Fibroblast of pulmonary artery (primary cell): ENCODE results near the gene ARHGAP10.

Experiments used
- DNase-seq: peaks from one replicate; pipeline ENCODE4 v3.0.0-alpha.2; 2010; ENCODE audit warnings: low read depth
- H3K4me3 ChIP-seq: replicated peaks from 2 replicates; pipeline ENCODE4 v1.5.1; 2011; ENCODE audit warnings: low read depth, mild to moderate bottlenecking, control low read depth, low read length, moderate library complexity
- CTCF ChIP-seq: IDR thresholded peaks from 2 replicates; pipeline ENCODE4 v1.5.1; 2011; ENCODE audit warnings: mild to moderate bottlenecking, control low read depth, low read length, inconsistent platforms; ENCODE audit errors: missing control alignments

Gene ARHGAP10

GRCh38 chr4:147755561-147756295, 23.8 kb downstream of the ARHGAP10 start:
- DNase-seq, result no peak
- no peak for TF ChIP-seq CTCF
- H3K4me3 ChIP-seq, result no peak overlapping the region

GRCh38 chr4:147756417-147756816, 24.5 kb downstream of the ARHGAP10 start:
- H3K4me3 ChIP-seq, result no peak overlapping the region
- no peak for TF ChIP-seq CTCF

GRCh38 chr4:147760176-147760575, 28.3 kb downstream of the ARHGAP10 start:
- H3K4me3 ChIP-seq, result no peak overlapping the region
- no peak for TF ChIP-seq CTCF
- no peak for DNase-seq

More at GRCh38 chr4:147756417-147756816, 24.5 kb downstream of the ARHGAP10 start:
- no peak for DNase-seq

GRCh38 chr4:147760695-147761094, 28.8 kb downstream of the ARHGAP10 start:
- H3K4me3 ChIP-seq, result no peak overlapping the region
- DNase-seq, result no peak
- no peak for TF ChIP-seq CTCF

GRCh38 chr4:147761218-147761883, 29.5 kb downstream of the ARHGAP10 start:
- no peak for TF ChIP-seq CTCF
- no peak overlapping the region for H3K4me3 ChIP-seq
- DNase-seq, result no peak

- no peak for TF ChIP-seq CTCF
- no peak for DNase-seq
- H3K4me3 ChIP-seq, result no peak overlapping the region
Observed at GRCh38 chr4:147764337-147764736, 32.4 kb downstream of the ARHGAP10 start.
